Thyroid gland (tissue), 4 donors: ENCODE measurements around the gene HDAC7.

Experiments used
- POLR2A ChIP-seq, 2 donors: fragments of 450-650 bp; IDR thresholded peaks; one replicate each; pipeline ENCODE4 v1.6.1; 2017; ENCODE audit warnings: antibody characterized with exemption in 2 of 2, mild to moderate bottlenecking in 2 of 2, moderate library complexity in 1 of 2
- TF ChIP-seq, protein P1 (sequence below), 6 experiments: fragments of 200-600 bp in 3 of 6; fragments of 450-650 bp in 3 of 6; sonication (generic) in 3 of 6; IDR thresholded peaks; one replicate each; pipeline ENCODE4 v1.5.1; 2016 to 2019; ENCODE audit warnings: antibody characterized with exemption in 6 of 6, mild to moderate bottlenecking in 2 of 6, inconsistent platforms in 1 of 6, moderate library complexity in 1 of 6

DNA sequence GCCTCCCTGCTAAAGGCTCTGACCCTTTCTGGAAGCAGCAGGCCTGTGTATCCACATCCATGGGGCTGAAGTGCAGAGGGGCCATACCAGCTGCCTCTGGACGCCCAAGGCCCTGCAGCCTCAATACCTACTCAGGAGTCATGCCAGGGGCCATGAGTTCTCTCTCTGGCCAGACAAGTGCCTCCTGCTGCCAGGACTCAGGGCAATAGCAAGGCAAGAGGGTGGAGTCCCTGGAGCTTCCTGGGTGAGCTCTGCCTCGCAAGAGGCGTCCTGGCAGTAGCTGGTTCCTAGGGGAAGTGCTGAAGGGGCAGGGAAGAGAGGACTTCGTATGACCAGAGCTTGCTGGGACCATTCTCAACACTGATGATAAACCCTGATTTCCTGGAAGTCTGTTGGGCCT is 83.5 kb downstream of the HDAC7 start:
- TF ChIP-seq, protein P1, sequence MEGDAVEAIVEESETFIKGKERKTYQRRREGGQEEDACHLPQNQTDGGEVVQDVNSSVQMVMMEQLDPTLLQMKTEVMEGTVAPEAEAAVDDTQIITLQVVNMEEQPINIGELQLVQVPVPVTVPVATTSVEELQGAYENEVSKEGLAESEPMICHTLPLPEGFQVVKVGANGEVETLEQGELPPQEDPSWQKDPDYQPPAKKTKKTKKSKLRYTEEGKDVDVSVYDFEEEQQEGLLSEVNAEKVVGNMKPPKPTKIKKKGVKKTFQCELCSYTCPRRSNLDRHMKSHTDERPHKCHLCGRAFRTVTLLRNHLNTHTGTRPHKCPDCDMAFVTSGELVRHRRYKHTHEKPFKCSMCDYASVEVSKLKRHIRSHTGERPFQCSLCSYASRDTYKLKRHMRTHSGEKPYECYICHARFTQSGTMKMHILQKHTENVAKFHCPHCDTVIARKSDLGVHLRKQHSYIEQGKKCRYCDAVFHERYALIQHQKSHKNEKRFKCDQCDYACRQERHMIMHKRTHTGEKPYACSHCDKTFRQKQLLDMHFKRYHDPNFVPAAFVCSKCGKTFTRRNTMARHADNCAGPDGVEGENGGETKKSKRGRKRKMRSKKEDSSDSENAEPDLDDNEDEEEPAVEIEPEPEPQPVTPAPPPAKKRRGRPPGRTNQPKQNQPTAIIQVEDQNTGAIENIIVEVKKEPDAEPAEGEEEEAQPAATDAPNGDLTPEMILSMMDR (IDR thresholded peaks at IDR 0.05) = no peak
- no peak for TF ChIP-seq POLR2A (IDR thresholded peaks at IDR 0.05)
